B cell (primary cell): ENCODE data around the gene JARID2. TPM values are rescaled to one million over a fixed set of nuclear protein-coding genes. Genes with fewer than 3 reads are reported as not detected.
A peak's percentile ranks its signal among the peaks of the same experiment; 100 is the strongest.

Experiments
- ATAC-seq: fragments of 200-7000 bp; cut with Tn5 transposase; one replicate; pipeline ENCODE4 v1.10.0; 2021; ENCODE audit warnings: low read depth, mild to moderate bottlenecking, moderate number of reproducible peaks, moderate library complexity
- CTCF ChIA-PET: fragments of 350-600 bp; sonication (Branson Sonifier 250); formaldehyde crosslinking; loops from one replicate; lab custom pipeline; 2021; ENCODE audit warnings: antibody characterized with exemption, inconsistent platforms; lab: Charles Lee
- POLR2A ChIA-PET: fragments of 350-600 bp; sonication (Branson Sonifier 250); formaldehyde crosslinking; loops from one replicate; lab custom pipeline; 2021; ENCODE audit warnings: antibody characterized with exemption; lab: Charles Lee
- DNase-seq: peaks from one replicate; pipeline ENCODE4 v3.0.0; 2013
- H2AFZ ChIP-seq: 2 replicates; pipeline ENCODE4 v1.6.1; 2012; ENCODE audit warnings: mild to moderate bottlenecking, low read depth, low read length; ENCODE audit not compliant: insufficient read depth, poor library complexity, severe bottlenecking
- H3K27ac ChIP-seq, 2 donors: 1 replicate in 1 of 2; 2 replicates in 1 of 2; pipeline ENCODE4 v1.5.1; 2012 to 2013; ENCODE audit warnings: low read length in 2 of 2, mild to moderate bottlenecking in 2 of 2, moderate library complexity in 1 of 2
- H3K27me3 ChIP-seq, 4 experiments: fragments of 200-600 bp in 1 of 4; sonication (generic) in 1 of 4; replicated peaks in 1 of 4; 1 replicate in 2 of 4; 2 replicates in 2 of 4; pipeline versions ENCODE4 v1.6.1 to v1.7.0; 2013 to 2016; ENCODE audit warnings: low read length in 3 of 4, mild to moderate bottlenecking in 2 of 4, mixed read lengths in 1 of 4, moderate library complexity in 1 of 4; ENCODE audit not compliant: insufficient read depth in 4 of 4, control insufficient read depth in 3 of 4; ENCODE audit errors: control extremely low read depth in 1 of 4
- H3K36me3 ChIP-seq, 2 experiments: replicated peaks in 1 of 2; 1 replicate in 1 of 2; 2 replicates in 1 of 2; pipeline versions ENCODE4 v1.6.1 to v1.7.1; 2013; ENCODE audit warnings: low read length in 1 of 2; ENCODE audit not compliant: insufficient read depth in 2 of 2, control insufficient read depth in 1 of 2; ENCODE audit errors: control extremely low read depth in 1 of 2, extremely low read depth in 1 of 2
- H3K4me1 ChIP-seq, 2 donors: fragments of 200-600 bp in 1 of 2; sonication (generic) in 1 of 2; 1 replicate in 1 of 2; 2 replicates in 1 of 2; pipeline versions ENCODE4 v1.5.1 to v1.6.1; 2013 to 2017; ENCODE audit warnings: low read length in 2 of 2; ENCODE audit not compliant: control insufficient read depth in 2 of 2, insufficient read depth in 2 of 2
- H3K4me2 ChIP-seq: replicated peaks from 2 replicates; pipeline ENCODE3; 2012; ENCODE audit warnings: mild to moderate bottlenecking, low read depth, low read length; ENCODE audit not compliant: poor library complexity, severe bottlenecking
- H3K4me3 ChIP-seq, 5 experiments: fragments of 200-600 bp in 1 of 5; sonication (generic) in 1 of 5; 1 replicate in 3 of 5; 2 replicates in 2 of 5; pipeline versions ENCODE4 v1.5.1 to v1.7.0; 2011 to 2016; ENCODE audit warnings: low read length in 4 of 5, mild to moderate bottlenecking in 4 of 5, low read depth in 2 of 5, control low read depth in 1 of 5, moderate library complexity in 1 of 5; ENCODE audit not compliant: insufficient read depth in 1 of 5; ENCODE audit errors: control extremely low read depth in 1 of 5, extremely low read depth in 1 of 5
- H3K79me2 ChIP-seq: fragments of 200-600 bp; sonication (generic); one replicate; pipeline ENCODE4 v1.6.0; 2016; ENCODE audit warnings: low read length; ENCODE audit not compliant: control insufficient read depth, insufficient read depth
- H3K9ac ChIP-seq: fragments of 200-600 bp; sonication (generic); 2 replicates; pipeline ENCODE4 v1.6.1; 2017; ENCODE audit warnings: mild to moderate bottlenecking, low read length, moderate library complexity
- H3K9me3 ChIP-seq, 3 donors: one replicate each; pipeline versions ENCODE4 v1.6.1 to v1.7.1; 2013; ENCODE audit warnings: low read length in 2 of 3; ENCODE audit not compliant: control insufficient read depth in 2 of 3, insufficient read depth in 1 of 3; ENCODE audit errors: control extremely low read depth in 1 of 3
- H4K20me1 ChIP-seq: 2 replicates; pipeline ENCODE4 v1.6.0; 2012; ENCODE audit warnings: mild to moderate bottlenecking, low read length; ENCODE audit not compliant: insufficient read depth, control insufficient read depth, poor library complexity, severe bottlenecking
- H3K27ac Mint-ChIP-seq: one replicate; pipeline ENCODE4 v1.8.0; 2021; ENCODE audit warnings: mixed read lengths
- H3K27me3 Mint-ChIP-seq: one replicate; pipeline ENCODE4 v1.8.0; 2021; ENCODE audit warnings: mixed read lengths
- H3K4me1 Mint-ChIP-seq: one replicate; pipeline ENCODE4 v1.8.0; 2021; ENCODE audit warnings: mixed read lengths
- H3K4me3 Mint-ChIP-seq: one replicate; pipeline ENCODE4 v1.8.0; 2021; ENCODE audit warnings: mixed read lengths
- H3K9me3 Mint-ChIP-seq: one replicate; pipeline ENCODE4 v1.8.0; 2022; ENCODE audit warnings: mixed read lengths; ENCODE audit not compliant: insufficient read depth
- CTCF ChIP-seq: fragments of 200-600 bp; IDR thresholded peaks from one replicate; pipeline ENCODE4 v1.8.0; 2022; ENCODE audit warnings: antibody characterized with exemption, mild to moderate bottlenecking
- EZH2 ChIP-seq: IDR thresholded peaks from 2 replicates; pipeline ENCODE4 v1.6.1; 2012; ENCODE audit warnings: borderline replicate concordance, low read depth, mild to moderate bottlenecking, moderate library complexity, low read length; ENCODE audit not compliant: insufficient read depth, poor library complexity, severe bottlenecking
- WGBS: methylation state at CpG from one replicate; pipeline ENCODE4 v1.1.5; 2013; ENCODE audit warnings: missing lambda C conversion rate; ENCODE audit not compliant: insufficient coverage; 5-methylcytosine and 5-hydroxymethylcytosine counted together
- intact Hi-C: fragments of 100-400 bp; cut with micrococcal nuclease; formaldehyde crosslinking; loops from one replicate; pipeline ENCODE4 v1.10.0; 2022
- polyA plus RNA-seq: library from polyadenylated mRNA; depleted of rRNA; stranded (reverse); fragments of >200 nt; gene quantifications from 2 replicates; pipeline ENCODE4 v1.2.3, GENCODE V29; 2012
- total RNA-seq, 2 donors: library from RNA; stranded (reverse); fragments of 120-200 nt in 1 of 2; gene quantifications; 1 replicate in 1 of 2; 2 replicates in 1 of 2; pipeline versions ENCODE4 v1.2.3 to v1.2.4, GENCODE V29; 2013 to 2022

The JARID2 gene
- total and polyA plus RNA-seq, 2 donors (not counting 1 experiment from before 2014, with no cell fraction given): 11.0 to 58.1 TPM

GRCh38 chr6:15384901-15385300 is 139.0 kb downstream of the JARID2 start:
- H3K9me3 ChIP-seq: no peaks in the 10 kb centered on the region
- no peaks in the 10 kb centered on the region for H3K27me3 Mint-ChIP-seq
- no peak overlapping the region for H3K4me3 ChIP-seq
- H3K4me1 Mint-ChIP-seq: peaks cover 77% of the 10 kb centered on the region
- H3K4me2 ChIP-seq: peak overlapping the region; percentile 31
- ChIA-PET POLR2A (no interaction called here), CTCF (interaction anchor here (0.5 to 1.3 kb wide), 4 partner anchors 9 to 1407 kb away, joined by 3 to 5 read pairs (median 3); no protein-coding TSS in a partner anchor)
- H3K4me1 ChIP-seq: peaks cover 62% of the 10 kb centered on the region in 2 donors
- H3K27ac Mint-ChIP-seq: no peak overlapping the region
- H4K20me1 ChIP-seq: peaks cover 71% of the 10 kb centered on the region
- no peak overlapping the region for H3K9ac ChIP-seq
- WGBS: 80% methylated on average over 4 of the region's 4 CpGs
- H3K36me3 ChIP-seq: no peaks in the 10 kb centered on the region
- DNase-seq (no peak), ATAC-seq (peak; percentile 60)
- no peak overlapping the region for H2AFZ ChIP-seq
- H3K27me3 ChIP-seq: no peaks in the 10 kb centered on the region
- TF ChIP-seq EZH2: no peak
- TF ChIP-seq CTCF: no peak
- intact Hi-C loops: no loop called here
- H3K9me3 Mint-ChIP-seq: no peaks in the 10 kb centered on the region
- peaks cover 97% of the 10 kb centered on the region for H3K79me2 ChIP-seq
- peak overlapping the region; percentile 18 for H3K4me3 Mint-ChIP-seq
- H3K27ac ChIP-seq: no peak overlapping the region

- Mint-ChIP-seq H3K27me3 (no peaks in the 10 kb centered on the region), H3K4me1 (peaks cover 78% of the 10 kb centered on the region), H3K27ac (no peak overlapping the region), H3K9me3 (no peaks in the 10 kb centered on the region), H3K4me3 (no peak overlapping the region)
- Histone ChIP-seq H4K20me1 (peaks cover 72% of the 10 kb centered on the region), H3K4me3 (no peak overlapping the region), H3K27me3 (no peaks in the 10 kb centered on the region), H3K79me2 (peaks cover 97% of the 10 kb centered on the region), H3K9ac (no peak overlapping the region), H2AFZ (no peak overlapping the region), H3K9me3 (no peaks in the 10 kb centered on the region), H3K36me3 (no peaks in the 10 kb centered on the region), H3K27ac (no peak overlapping the region), H3K4me2 (no peak overlapping the region), H3K4me1 (peaks cover 62 to 64% of the 10 kb centered on the region in 2 donors)
- intact Hi-C loops: no loop called here
- WGBS: 89% methylated on average over 4 of the region's 6 CpGs
- TF ChIP-seq EZH2 (no peak), CTCF (no peak)
- POLR2A ChIA-PET: interaction anchor here (0.6 kb wide), 1 partner anchor 465 kb away, joined by 4 read pairs; no protein-coding TSS in a partner anchor
- ATAC-seq (no peak), DNase-seq (no peak)
- CTCF ChIA-PET: no interaction called here
Observed at GRCh38 chr6:15385521-15385920, 139.7 kb downstream of the JARID2 start.
